Heart left ventricle (tissue), 13 donors: ENCODE measurements around the gene DAB1.

Experiments
- POLR2A ChIP-seq, 2 donors: fragments of 450-650 bp; IDR thresholded peaks; one replicate each; pipeline ENCODE4 v1.6.1; 2017; ENCODE audit warnings: antibody characterized with exemption in 2 of 2, mild to moderate bottlenecking in 2 of 2, moderate library complexity in 2 of 2
- TF ChIP-seq, protein P1 (sequence below), 12 donors: fragments of 200-600 bp; sonication (generic) in 4 of 12; IDR thresholded peaks; one replicate each; pipeline versions ENCODE4 v1.5.0 to v1.8.0; 2018 to 2022; ENCODE audit warnings: antibody characterized with exemption in 12 of 12, mild to moderate bottlenecking in 5 of 12
- donor health status: ischemic (EF 13 %, LVEDD 7.1; RV severe dilation, severe dysfunction).
- donor health status: DM: no; HTN: yes; CAD: no.
- donor health status: DM: no; HTN: no; CAD: no.
- donor health status: ischemic (EF 25% LVEDD 6.9; RV normal size, moderate dysfunction).
- donor health status: ischemic (EF 25% LVEDD 5.7; RV mildly dilated, moderate dysfunction).
- donor health status: ischemic (EF 35%, LVEDD 5.7; RV mildly dilated, moderate dysfunction).
- donor health status: nonischemic (EF 11% LVEDD 7.7; RV severe dilation, severe dysfunction).
- donor health status: DM: yes; HTN: yes; CAD: no.
- donor health status: PGD.
- donor health status: ischemic (EF 29% LVEDD 5.4; RV normal size, mild dysfunction).
- donor health status: nonischemic (EF 23%, LVEDD 6.1; RV moderate dilation, normal function).

- TF ChIP-seq, protein P1, sequence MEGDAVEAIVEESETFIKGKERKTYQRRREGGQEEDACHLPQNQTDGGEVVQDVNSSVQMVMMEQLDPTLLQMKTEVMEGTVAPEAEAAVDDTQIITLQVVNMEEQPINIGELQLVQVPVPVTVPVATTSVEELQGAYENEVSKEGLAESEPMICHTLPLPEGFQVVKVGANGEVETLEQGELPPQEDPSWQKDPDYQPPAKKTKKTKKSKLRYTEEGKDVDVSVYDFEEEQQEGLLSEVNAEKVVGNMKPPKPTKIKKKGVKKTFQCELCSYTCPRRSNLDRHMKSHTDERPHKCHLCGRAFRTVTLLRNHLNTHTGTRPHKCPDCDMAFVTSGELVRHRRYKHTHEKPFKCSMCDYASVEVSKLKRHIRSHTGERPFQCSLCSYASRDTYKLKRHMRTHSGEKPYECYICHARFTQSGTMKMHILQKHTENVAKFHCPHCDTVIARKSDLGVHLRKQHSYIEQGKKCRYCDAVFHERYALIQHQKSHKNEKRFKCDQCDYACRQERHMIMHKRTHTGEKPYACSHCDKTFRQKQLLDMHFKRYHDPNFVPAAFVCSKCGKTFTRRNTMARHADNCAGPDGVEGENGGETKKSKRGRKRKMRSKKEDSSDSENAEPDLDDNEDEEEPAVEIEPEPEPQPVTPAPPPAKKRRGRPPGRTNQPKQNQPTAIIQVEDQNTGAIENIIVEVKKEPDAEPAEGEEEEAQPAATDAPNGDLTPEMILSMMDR (IDR thresholded peaks at IDR 0.05) = no peak
- no peak for TF ChIP-seq POLR2A (IDR thresholded peaks at IDR 0.05)
Observed at GRCh38 chr1:56970280-56970679, 453.6 kb downstream of the DAB1 start.
